Panc1 (cell line): ENCODE measurements around the gene EIF2A. TPM values are rescaled to one million over a fixed set of nuclear protein-coding genes. Genes with fewer than 3 reads are reported as not detected.
A peak's percentile ranks its signal among the peaks of the same experiment; 100 is the strongest.

ENCODE experiments used
- ATAC-seq: fragments of 200-7000 bp; cut with Tn5 transposase; 2 replicates; pipeline ENCODE4 v1.9.1; 2020; ENCODE audit warnings: mild to moderate bottlenecking, moderate library complexity
- BruUV-seq: library from RNA; stranded (reverse); fragments of 400-500 nt; replicated peaks from 2 replicates; lab custom pipeline; 2021; lab: Mats Ljungman, UMichigan
- CTCF ChIA-PET: fragments of 300-600 bp; sonication (Branson Sonifier 250); formaldehyde crosslinking; loops from one replicate; lab custom pipeline; 2022; ENCODE audit warnings: antibody characterized with exemption; lab: Charles Lee
- POLR2A ChIA-PET: fragments of 300-600 bp; sonication (Branson Sonifier 250); formaldehyde crosslinking; loops from one replicate; lab custom pipeline; 2022; ENCODE audit warnings: antibody characterized with exemption; lab: Charles Lee
- DNase-seq: peaks from one replicate; pipeline ENCODE4 v3.0.0-alpha.2; 2010; ENCODE audit warnings: low read depth, low spot score
- H3K27ac ChIP-seq: 2 replicates; pipeline ENCODE4 v1.5.1; 2011; ENCODE audit warnings: mild to moderate bottlenecking, low read length, inconsistent platforms
- H3K27me3 ChIP-seq: fragments of 200-500 bp; sonication (Bioruptor generic); 2 replicates; pipeline ENCODE4 v1.6.0; 2014; ENCODE audit warnings: low read length, inconsistent platforms; ENCODE audit not compliant: control insufficient read depth, insufficient read depth
- H3K36me3 ChIP-seq: fragments of 200-500 bp; sonication (Bioruptor generic); 2 replicates; pipeline ENCODE4 v1.5.1; 2014; ENCODE audit warnings: inconsistent platforms, mild to moderate bottlenecking, low read length, moderate library complexity; ENCODE audit not compliant: control insufficient read depth, insufficient read depth
- H3K4me1 ChIP-seq: 2 replicates; pipeline ENCODE4 v1.5.1; 2011; ENCODE audit warnings: inconsistent platforms, mild to moderate bottlenecking, low read length, moderate library complexity; ENCODE audit not compliant: control insufficient read depth, insufficient read depth
- H3K4me3 ChIP-seq, 2 experiments: 2 replicates each; pipeline ENCODE4 v1.5.1; 2011 to 2012; ENCODE audit warnings: low read depth in 2 of 2, low read length in 2 of 2, mild to moderate bottlenecking in 2 of 2, inconsistent platforms in 1 of 2, moderate library complexity in 1 of 2
- H3K9me3 ChIP-seq: fragments of 200-500 bp; sonication (Bioruptor generic); 2 replicates; pipeline ENCODE4 v1.5.1; 2014; ENCODE audit warnings: low read depth, mild to moderate bottlenecking, inconsistent platforms, low read length, moderate library complexity; ENCODE audit not compliant: control insufficient read depth, insufficient read depth
- POLR2AphosphoS5 ChIP-seq: IDR thresholded peaks from 2 replicates; pipeline ENCODE4 v1.6.1; 2012; ENCODE audit warnings: mild to moderate bottlenecking, low read depth, low read length, moderate library complexity
- SIN3A ChIP-seq: IDR thresholded peaks from 2 replicates; pipeline ENCODE4 v1.6.1; 2012; ENCODE audit warnings: low read depth, mild to moderate bottlenecking, low read length, moderate library complexity, borderline replicate concordance; ENCODE audit not compliant: insufficient read depth
- TCF7L2 ChIP-seq: IDR thresholded peaks from 2 replicates; pipeline ENCODE4 v1.6.1; 2011; ENCODE audit warnings: mild to moderate bottlenecking, low read depth, low read length, inconsistent platforms
- in situ Hi-C: cut with HindIII; loops from 2 replicates; pipeline ENCODE4 v1.10.0; 2016; ENCODE audit warnings: low sequenced_read_pairs, low pct_unique_long_range_greater_than_20kb
- intact Hi-C: fragments of 100-400 bp; cut with micrococcal nuclease; formaldehyde crosslinking; loops from one replicate; pipeline ENCODE4 v1.10.0; 2022; ENCODE audit not compliant: unreplicated experiment
- total RNA-seq: library from RNA; stranded (reverse); gene quantifications from one replicate; pipeline ENCODE4 v1.2.1, GENCODE V29; 2021; ENCODE audit not compliant: unreplicated experiment
- TF ChIP-seq, protein P1 (sequence below): fragments of 450-650 bp; IDR thresholded peaks from 2 replicates; pipeline ENCODE4 v1.5.1; 2017; ENCODE audit warnings: mild to moderate bottlenecking
- TF ChIP-seq, protein P2 (sequence below), 2 experiments: IDR thresholded peaks; 2 replicates each; pipeline ENCODE4 v1.6.1; 2011 to 2012; ENCODE audit warnings: low read depth in 2 of 2, control low read depth in 1 of 2, low read length in 1 of 2, mild to moderate bottlenecking in 1 of 2, moderate library complexity in 1 of 2; ENCODE audit not compliant: insufficient read depth in 1 of 2

The EIF2A gene
- total RNA-seq, 1 experiment from 2014 or later = 70.0 TPM

DNA sequence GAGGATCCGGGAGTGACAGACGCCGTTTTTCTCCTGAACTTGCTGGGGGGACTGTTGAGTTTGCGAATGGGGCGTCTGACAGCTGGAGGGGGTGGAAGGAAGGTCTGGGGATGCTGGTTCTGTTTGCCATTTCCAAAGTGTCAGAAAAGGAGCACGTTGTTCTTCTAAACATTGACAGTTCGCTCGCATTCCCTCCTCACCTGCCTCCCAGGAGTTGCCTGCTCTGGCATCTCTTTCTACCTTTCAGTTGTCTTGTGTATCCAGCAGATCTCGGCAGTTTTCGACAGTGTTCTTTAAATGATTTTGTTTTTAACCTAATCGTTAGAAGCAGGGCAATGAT, 57.4 kb downstream of the EIF2A start:
- CTCF ChIA-PET = no interaction called here
- TF ChIP-seq SIN3A (no peak), TCF7L2 (no peak), POLR2AphosphoS5 (no peak)
- TF ChIP-seq, protein P1, sequence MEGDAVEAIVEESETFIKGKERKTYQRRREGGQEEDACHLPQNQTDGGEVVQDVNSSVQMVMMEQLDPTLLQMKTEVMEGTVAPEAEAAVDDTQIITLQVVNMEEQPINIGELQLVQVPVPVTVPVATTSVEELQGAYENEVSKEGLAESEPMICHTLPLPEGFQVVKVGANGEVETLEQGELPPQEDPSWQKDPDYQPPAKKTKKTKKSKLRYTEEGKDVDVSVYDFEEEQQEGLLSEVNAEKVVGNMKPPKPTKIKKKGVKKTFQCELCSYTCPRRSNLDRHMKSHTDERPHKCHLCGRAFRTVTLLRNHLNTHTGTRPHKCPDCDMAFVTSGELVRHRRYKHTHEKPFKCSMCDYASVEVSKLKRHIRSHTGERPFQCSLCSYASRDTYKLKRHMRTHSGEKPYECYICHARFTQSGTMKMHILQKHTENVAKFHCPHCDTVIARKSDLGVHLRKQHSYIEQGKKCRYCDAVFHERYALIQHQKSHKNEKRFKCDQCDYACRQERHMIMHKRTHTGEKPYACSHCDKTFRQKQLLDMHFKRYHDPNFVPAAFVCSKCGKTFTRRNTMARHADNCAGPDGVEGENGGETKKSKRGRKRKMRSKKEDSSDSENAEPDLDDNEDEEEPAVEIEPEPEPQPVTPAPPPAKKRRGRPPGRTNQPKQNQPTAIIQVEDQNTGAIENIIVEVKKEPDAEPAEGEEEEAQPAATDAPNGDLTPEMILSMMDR = no peak
- TF ChIP-seq, protein P2, sequence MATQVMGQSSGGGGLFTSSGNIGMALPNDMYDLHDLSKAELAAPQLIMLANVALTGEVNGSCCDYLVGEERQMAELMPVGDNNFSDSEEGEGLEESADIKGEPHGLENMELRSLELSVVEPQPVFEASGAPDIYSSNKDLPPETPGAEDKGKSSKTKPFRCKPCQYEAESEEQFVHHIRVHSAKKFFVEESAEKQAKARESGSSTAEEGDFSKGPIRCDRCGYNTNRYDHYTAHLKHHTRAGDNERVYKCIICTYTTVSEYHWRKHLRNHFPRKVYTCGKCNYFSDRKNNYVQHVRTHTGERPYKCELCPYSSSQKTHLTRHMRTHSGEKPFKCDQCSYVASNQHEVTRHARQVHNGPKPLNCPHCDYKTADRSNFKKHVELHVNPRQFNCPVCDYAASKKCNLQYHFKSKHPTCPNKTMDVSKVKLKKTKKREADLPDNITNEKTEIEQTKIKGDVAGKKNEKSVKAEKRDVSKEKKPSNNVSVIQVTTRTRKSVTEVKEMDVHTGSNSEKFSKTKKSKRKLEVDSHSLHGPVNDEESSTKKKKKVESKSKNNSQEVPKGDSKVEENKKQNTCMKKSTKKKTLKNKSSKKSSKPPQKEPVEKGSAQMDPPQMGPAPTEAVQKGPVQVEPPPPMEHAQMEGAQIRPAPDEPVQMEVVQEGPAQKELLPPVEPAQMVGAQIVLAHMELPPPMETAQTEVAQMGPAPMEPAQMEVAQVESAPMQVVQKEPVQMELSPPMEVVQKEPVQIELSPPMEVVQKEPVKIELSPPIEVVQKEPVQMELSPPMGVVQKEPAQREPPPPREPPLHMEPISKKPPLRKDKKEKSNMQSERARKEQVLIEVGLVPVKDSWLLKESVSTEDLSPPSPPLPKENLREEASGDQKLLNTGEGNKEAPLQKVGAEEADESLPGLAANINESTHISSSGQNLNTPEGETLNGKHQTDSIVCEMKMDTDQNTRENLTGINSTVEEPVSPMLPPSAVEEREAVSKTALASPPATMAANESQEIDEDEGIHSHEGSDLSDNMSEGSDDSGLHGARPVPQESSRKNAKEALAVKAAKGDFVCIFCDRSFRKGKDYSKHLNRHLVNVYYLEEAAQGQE (IDR thresholded peaks at IDR 0.05; ENCODE audit: insufficient read depth in 1 of 2, low read depth in 2 of 2, low read length in 1 of 2) = no peak
- Histone ChIP-seq H3K9me3 (no peaks in the 10 kb centered on the region), H3K4me1 (peaks cover 35% of the 10 kb centered on the region), H3K27ac (peak overlapping the region; percentile 95), H3K36me3 (peaks cover 12% of the 10 kb centered on the region), H3K4me3 (peak overlapping the region; percentile 83 to 91), H3K27me3 (no peaks in the 10 kb centered on the region)
- no peak for DNase-seq
- POLR2A ChIA-PET = no interaction called here
- in situ Hi-C loops (no loop called here), intact Hi-C loops (loop anchor here (5.0 kb wide), 1 partner anchor 98 kb away; the partner anchor contains the start of gene ERICH6)
- no peak for ATAC-seq
- BruUV-seq = no TSS peak

DNA sequence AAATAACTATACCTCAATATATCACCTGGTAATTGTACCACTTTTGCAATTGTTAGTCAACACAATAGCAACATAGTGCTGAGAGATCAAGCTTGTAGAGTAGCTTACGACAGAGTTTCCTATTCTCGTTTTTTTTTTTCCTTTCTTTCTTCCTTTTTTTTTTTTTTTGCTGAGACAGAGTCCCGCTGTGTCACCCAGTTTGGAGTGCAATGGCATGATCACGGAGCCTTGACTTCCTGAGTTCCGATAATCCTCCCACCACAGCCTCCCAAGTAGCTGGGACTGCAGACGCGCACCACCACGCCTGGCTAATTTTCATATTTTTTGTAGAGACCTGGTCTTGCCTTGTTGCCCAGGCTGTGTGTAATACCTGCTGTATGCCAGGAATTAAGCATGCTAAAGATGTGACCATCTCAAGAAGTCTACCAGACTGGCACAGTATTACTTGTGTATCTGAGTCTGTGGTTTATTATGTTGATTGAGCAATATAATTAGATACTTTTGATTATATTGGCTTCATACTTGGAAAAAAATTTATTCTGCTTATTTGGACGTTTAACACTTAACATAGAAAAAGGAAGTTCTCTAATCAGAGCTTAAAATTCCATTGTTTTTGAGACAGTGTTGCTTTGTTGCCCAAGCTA, 59.5 kb downstream of the EIF2A start:
- Histone ChIP-seq H3K9me3 (no peaks in the 10 kb centered on the region), H3K4me3 (no peak overlapping the region), H3K4me1 (peaks cover 17% of the 10 kb centered on the region; the same call in 1 of the 2 replicates), H3K27me3 (no peaks in the 10 kb centered on the region), H3K27ac (no peak overlapping the region), H3K36me3 (peaks cover 12% of the 10 kb centered on the region)
- TF ChIP-seq SIN3A = no peak
- TF ChIP-seq TCF7L2 = no peak
- no peak for TF ChIP-seq POLR2AphosphoS5
- TF ChIP-seq, protein P2 (IDR thresholded peaks at IDR 0.05; ENCODE audit: insufficient read depth in 1 of 2, low read depth in 2 of 2, low read length in 1 of 2) = no peak
- TF ChIP-seq, protein P1 = no peak
- ChIA-PET CTCF (no interaction called here), POLR2A (interaction anchor here (0.6 kb wide), 1 partner anchor 98 kb away, joined by 14 read pairs; the partner anchor contains the start of gene ERICH6)
- in situ Hi-C loops = no loop called here
- DNase-seq = no peak
- intact Hi-C loops = no loop called here
- no peak for ATAC-seq
- BruUV-seq = no TSS peak
